ENCODE measurements around the gene CIB4.

- TF ChIP-seq ZBTB21 (CRISPR knock-in tag; IDR thresholded peaks at IDR 0.05): no peak
- TF ChIP-seq RARA (CRISPR knock-in tag; IDR thresholded peaks at IDR 0.05): no peak
- TF ChIP-seq POLR2A (IDR thresholded peaks at IDR 0.05; ENCODE audit: insufficient read depth in 1 of 2, low read depth in 2 of 2, low read length in 2 of 2): no peak
- TF ChIP-seq ZKSCAN1 (IDR thresholded peaks at IDR 0.05; ENCODE audit: low read length): no peak
Measured at GRCh38 chr2:26674002-26674751, 33.0 kb upstream of the CIB4 start.

Data from HepG2 (cell line).